ENCODE data around the gene HPS1. TPM values are rescaled to one million over a fixed set of nuclear protein-coding genes. Genes with fewer than 3 reads are reported as not detected.

Gene HPS1
- total RNA-seq, 4 donors from 2014 or later: 26.3 to 40.6 (median 27.9) TPM

DNA sequence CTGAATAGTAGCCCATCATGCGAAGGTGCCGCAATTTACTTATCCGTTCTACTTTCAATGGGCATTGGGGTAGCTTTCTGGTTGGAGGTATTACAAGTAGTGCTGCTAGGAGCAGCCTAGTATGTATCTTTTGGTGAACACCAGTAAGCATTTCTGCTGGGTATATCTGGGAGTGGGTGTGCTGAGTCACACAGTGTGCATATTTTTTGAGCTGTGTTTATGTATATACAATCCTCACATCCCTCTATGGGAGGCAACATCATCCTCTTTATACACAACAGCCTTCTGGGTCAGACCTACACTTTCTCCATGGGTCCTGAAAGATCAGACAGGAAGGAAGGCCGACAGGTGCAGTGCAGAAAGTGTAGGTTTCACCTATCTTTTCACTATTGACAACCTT lies 68.0 kb downstream of the HPS1 start:
- no peak for TF ChIP-seq POLR2A (IDR thresholded peaks at IDR 0.05)
- no peak for TF ChIP-seq CTCF (IDR thresholded peaks at IDR 0.05)
- Histone ChIP-seq H3K36me3 (peaks cover 0 to 16% (median 0%) of the 10 kb centered on the region in 3 donors), H3K4me3 (no peak overlapping the region), H3K9me3 (no peaks in the 10 kb centered on the region), H3K27ac (no peak overlapping the region), H3K4me1 (peaks cover 5 to 27% (median 8%) of the 10 kb centered on the region in 3 donors), H3K27me3 (peaks cover 0 to 2% (median 0%) of the 10 kb centered on the region in 4 donors)
- WGBS, 2 donors: 97 to 98% methylated on average over 4 of the region's 4 CpGs
- intact Hi-C loops (cut with DNase I): no loop called here
- DNase-seq: no peak

GRCh38 chr10:98377536-98377935 lies 69.2 kb downstream of the HPS1 start:
- no peak for TF ChIP-seq POLR2A (IDR thresholded peaks at IDR 0.05)
- no peak for TF ChIP-seq CTCF (IDR thresholded peaks at IDR 0.05)
- Histone ChIP-seq H3K27me3 (peaks cover 0 to 6% (median 0%) of the 10 kb centered on the region in 4 donors), H3K36me3 (peaks cover 0 to 6% (median 0%) of the 10 kb centered on the region in 3 donors), H3K4me1 (peaks cover 5 to 29% (median 8%) of the 10 kb centered on the region in 3 donors), H3K27ac (no peak overlapping the region), H3K4me3 (no peak overlapping the region), H3K9me3 (no peaks in the 10 kb centered on the region)
- DNase-seq: no peak
- intact Hi-C loops (cut with DNase I): no loop called here
- WGBS, 2 donors: 83 to 85% methylated on average over 3 of the region's 3 CpGs

- H3K4me3 ChIP-seq: no peak overlapping the region
- H3K27ac ChIP-seq: no peak overlapping the region
- H3K4me1 ChIP-seq: peaks cover 5 to 29% (median 8%) of the 10 kb centered on the region in 3 donors
- intact Hi-C loops (cut with DNase I): no loop called here
- TF ChIP-seq CTCF (IDR thresholded peaks at IDR 0.05) (no peak), POLR2A (IDR thresholded peaks at IDR 0.05) (no peak)
- WGBS, 2 donors: 52 to 66% methylated on average over 2 of the region's 2 CpGs
- no peaks in the 10 kb centered on the region for H3K9me3 ChIP-seq
- no peak for DNase-seq
- H3K36me3 ChIP-seq: peaks cover 0 to under 1% (median 0%) of the 10 kb centered on the region in 3 donors
- peaks cover 0 to 10% (median 0%) of the 10 kb centered on the region in 4 donors for H3K27me3 ChIP-seq
Measured at GRCh38 chr10:98377001-98377400, 69.7 kb downstream of the HPS1 start.

GRCh38 chr10:98376485-98376884 lies 70.2 kb downstream of the HPS1 start:
- Histone ChIP-seq H3K27ac (no peak overlapping the region), H3K36me3 (no peaks in the 10 kb centered on the region), H3K4me3 (no peak overlapping the region), H3K9me3 (no peaks in the 10 kb centered on the region), H3K4me1 (peaks cover 5 to 29% (median 8%) of the 10 kb centered on the region in 3 donors), H3K27me3 (peaks cover 0 to 11% (median 0%) of the 10 kb centered on the region in 4 donors)
- TF ChIP-seq POLR2A (IDR thresholded peaks at IDR 0.05) (no peak), CTCF (IDR thresholded peaks at IDR 0.05) (no peak)
- intact Hi-C loops (cut with DNase I): no loop called here
- no peak for DNase-seq
- WGBS, 2 donors: 30 to 55% methylated on average over 1 of the region's 1 CpG

GRCh38 chr10:98374217-98374985 lies 72.3 kb downstream of the HPS1 start:
- no peak overlapping the region for H3K4me3 ChIP-seq
- TF ChIP-seq CTCF (IDR thresholded peaks at IDR 0.05): no peak
- TF ChIP-seq POLR2A (IDR thresholded peaks at IDR 0.05): no peak
- H3K27me3 ChIP-seq: peaks cover 0 to 15% (median 0%) of the 10 kb centered on the region in 4 donors
- no peak overlapping the region for H3K27ac ChIP-seq
- H3K9me3 ChIP-seq: no peaks in the 10 kb centered on the region
- intact Hi-C loops (cut with DNase I): no loop called here
- no peak for DNase-seq
- H3K4me1 ChIP-seq: peaks cover 5 to 34% (median 8%) of the 10 kb centered on the region in 3 donors
- H3K36me3 ChIP-seq: no peaks in the 10 kb centered on the region
- WGBS, 2 donors: 21 to 30% methylated on average over 8 of the region's 8 CpGs

Data from esophagus squamous epithelium (tissue), 5 donors.